ENCODE data around the gene PEX11A.
A peak's percentile ranks its signal among the peaks of the same experiment; 100 is the strongest.
"Not testable (repeated sequence)": the region's sequence is repeated elsewhere in the genome, so short reads cannot be mapped to it uniquely, and the experiment has no call there.

PEX11A gene

GRCh38 chr15:89695198-89695597 lies 4.6 kb upstream of the PEX11A start:
- H3K27ac ChIP-seq (ENCODE audit: low read depth, low read length, poor library complexity, severe bottlenecking) = no peak overlapping the region
- no peak overlapping the region for H2AFZ ChIP-seq (ENCODE audit: low read length)
- H3K9me2 ChIP-seq (ENCODE audit: low read depth, low read length) = no peaks in the 10 kb centered on the region; the same call in 1 of the 2 replicates
- no peak overlapping the region for H3K4me2 ChIP-seq (ENCODE audit: low read length)
- H3K9me3 ChIP-seq (ENCODE audit: low read length) = no peaks in the 10 kb centered on the region
- no peak overlapping the region for H3K4me3 ChIP-seq (ENCODE audit: low read depth, low read length, poor library complexity, severe bottlenecking)
- TF ChIP-seq EZH2 (IDR thresholded peaks at IDR 0.05; ENCODE audit: borderline replicate concordance, low read length) = no peak
- TF ChIP-seq, protein P1, sequence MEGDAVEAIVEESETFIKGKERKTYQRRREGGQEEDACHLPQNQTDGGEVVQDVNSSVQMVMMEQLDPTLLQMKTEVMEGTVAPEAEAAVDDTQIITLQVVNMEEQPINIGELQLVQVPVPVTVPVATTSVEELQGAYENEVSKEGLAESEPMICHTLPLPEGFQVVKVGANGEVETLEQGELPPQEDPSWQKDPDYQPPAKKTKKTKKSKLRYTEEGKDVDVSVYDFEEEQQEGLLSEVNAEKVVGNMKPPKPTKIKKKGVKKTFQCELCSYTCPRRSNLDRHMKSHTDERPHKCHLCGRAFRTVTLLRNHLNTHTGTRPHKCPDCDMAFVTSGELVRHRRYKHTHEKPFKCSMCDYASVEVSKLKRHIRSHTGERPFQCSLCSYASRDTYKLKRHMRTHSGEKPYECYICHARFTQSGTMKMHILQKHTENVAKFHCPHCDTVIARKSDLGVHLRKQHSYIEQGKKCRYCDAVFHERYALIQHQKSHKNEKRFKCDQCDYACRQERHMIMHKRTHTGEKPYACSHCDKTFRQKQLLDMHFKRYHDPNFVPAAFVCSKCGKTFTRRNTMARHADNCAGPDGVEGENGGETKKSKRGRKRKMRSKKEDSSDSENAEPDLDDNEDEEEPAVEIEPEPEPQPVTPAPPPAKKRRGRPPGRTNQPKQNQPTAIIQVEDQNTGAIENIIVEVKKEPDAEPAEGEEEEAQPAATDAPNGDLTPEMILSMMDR (IDR thresholded peaks at IDR 0.05; ENCODE audit: low read length) = no peak
- H4K20me1 ChIP-seq (ENCODE audit: insufficient read depth, low read length) = no peaks in the 10 kb centered on the region
- H3K27me3 ChIP-seq (ENCODE audit: insufficient read depth, low read length) = no peaks in the 10 kb centered on the region; the same call in 1 of the 2 replicates
- H3K9ac ChIP-seq (ENCODE audit: low read length) = no peak overlapping the region
- H3K79me2 ChIP-seq (ENCODE audit: insufficient read depth, low read length) = no peaks in the 10 kb centered on the region
- H3K36me3 ChIP-seq (ENCODE audit: insufficient read depth, low read length) = no peaks in the 10 kb centered on the region
- no peaks in the 10 kb centered on the region for H3F3A ChIP-seq (ENCODE audit: insufficient read depth, low read length)
- H3K4me1 ChIP-seq (ENCODE audit: insufficient read depth, low read length, severe bottlenecking) = peaks cover 6% of the 10 kb centered on the region

DNA sequence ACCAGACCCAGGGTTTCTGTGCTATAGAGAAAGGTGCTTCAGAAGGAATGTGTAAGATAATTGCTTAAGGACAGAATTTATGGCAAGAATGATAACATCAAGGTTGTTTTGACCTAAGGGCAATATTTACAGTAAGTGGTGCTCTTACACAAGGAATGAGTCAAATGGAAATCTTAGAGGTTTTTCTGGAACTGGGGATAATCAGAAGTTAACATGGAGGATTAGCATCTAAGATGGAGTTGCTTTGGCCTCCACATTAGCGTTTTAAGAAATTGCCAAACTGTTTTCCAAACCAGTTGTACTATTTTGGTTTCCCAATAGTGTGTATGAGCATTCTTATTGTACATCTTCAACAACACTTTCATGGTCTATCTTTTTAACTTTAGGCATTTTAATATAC lies 3.1 kb upstream of the PEX11A start:
- Histone ChIP-seq H2AFZ (ENCODE audit: low read length) (no peak overlapping the region), H3K27me3 (ENCODE audit: insufficient read depth, low read length) (no peaks in the 10 kb centered on the region; the same call in 1 of the 2 replicates), H3K36me3 (ENCODE audit: insufficient read depth, low read length) (no peaks in the 10 kb centered on the region), H4K20me1 (ENCODE audit: insufficient read depth, low read length) (no peaks in the 10 kb centered on the region), H3K9me2 (ENCODE audit: low read depth, low read length) (no peaks in the 10 kb centered on the region), H3K79me2 (ENCODE audit: insufficient read depth, low read length) (no peaks in the 10 kb centered on the region), H3K4me3 (ENCODE audit: low read depth, low read length, poor library complexity, severe bottlenecking) (no peak overlapping the region), H3K27ac (ENCODE audit: low read depth, low read length, poor library complexity, severe bottlenecking) (no peak overlapping the region), H3K4me2 (ENCODE audit: low read length) (no peak overlapping the region), H3F3A (ENCODE audit: insufficient read depth, low read length) (no peaks in the 10 kb centered on the region), H3K9me3 (ENCODE audit: low read length) (no peaks in the 10 kb centered on the region), H3K9ac (ENCODE audit: low read length) (no peak overlapping the region), H3K4me1 (ENCODE audit: insufficient read depth, low read length, severe bottlenecking) (peaks cover 6% of the 10 kb centered on the region)
- TF ChIP-seq EZH2 (IDR thresholded peaks at IDR 0.05; ENCODE audit: borderline replicate concordance, low read length) = no peak
- TF ChIP-seq, protein P1 (IDR thresholded peaks at IDR 0.05; ENCODE audit: low read length) = no peak

DNA sequence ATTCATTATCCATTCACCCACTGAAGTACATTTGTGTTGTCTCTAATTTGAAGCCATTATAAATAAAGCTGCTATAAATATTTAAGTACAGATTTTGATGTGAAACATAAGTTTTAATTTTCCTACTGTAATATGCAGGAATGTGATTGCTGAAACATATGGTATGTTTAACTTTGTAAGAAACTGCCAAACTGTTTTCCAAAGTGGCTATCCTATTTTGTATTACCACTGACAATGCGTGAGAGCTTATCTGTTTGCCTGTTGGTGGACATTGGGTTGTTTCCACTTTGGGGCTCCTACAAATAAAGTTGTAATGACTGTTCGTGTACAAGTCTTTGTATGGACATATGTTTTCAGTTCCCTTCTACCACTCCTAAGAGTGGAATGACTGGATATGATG lies 2.5 kb upstream of the PEX11A start:
- Histone ChIP-seq H3K9ac (ENCODE audit: low read length) (no peak overlapping the region), H3K9me3 (ENCODE audit: low read length) (no peaks in the 10 kb centered on the region), H3K27me3 (ENCODE audit: insufficient read depth, low read length) (no peaks in the 10 kb centered on the region; the same call in 1 of the 2 replicates), H3K4me2 (ENCODE audit: low read length) (no peak overlapping the region), H3K9me2 (ENCODE audit: low read depth, low read length) (no peaks in the 10 kb centered on the region), H3K27ac (ENCODE audit: low read depth, low read length, poor library complexity, severe bottlenecking) (no peak overlapping the region), H3K4me1 (ENCODE audit: insufficient read depth, low read length, severe bottlenecking) (peaks cover 6% of the 10 kb centered on the region), H2AFZ (ENCODE audit: low read length) (no peak overlapping the region), H4K20me1 (ENCODE audit: insufficient read depth, low read length) (no peaks in the 10 kb centered on the region), H3K79me2 (ENCODE audit: insufficient read depth, low read length) (no peaks in the 10 kb centered on the region), H3F3A (ENCODE audit: insufficient read depth, low read length) (no peaks in the 10 kb centered on the region), H3K36me3 (ENCODE audit: insufficient read depth, low read length) (no peaks in the 10 kb centered on the region), H3K4me3 (ENCODE audit: low read depth, low read length, poor library complexity, severe bottlenecking) (no peak overlapping the region)
- TF ChIP-seq, protein P1 (IDR thresholded peaks at IDR 0.05; ENCODE audit: low read length) = no peak
- no peak for TF ChIP-seq EZH2 (IDR thresholded peaks at IDR 0.05; ENCODE audit: borderline replicate concordance, low read length)

- not testable (repeated sequence) for H3K27ac ChIP-seq (ENCODE audit: low read depth, low read length, poor library complexity, severe bottlenecking); H3K27me3 ChIP-seq (ENCODE audit: insufficient read depth, low read length); H3K9me3 ChIP-seq (ENCODE audit: low read length); H4K20me1 ChIP-seq (ENCODE audit: insufficient read depth, low read length); H3K79me2 ChIP-seq (ENCODE audit: insufficient read depth, low read length); H2AFZ ChIP-seq (ENCODE audit: low read length); H3K4me1 ChIP-seq (ENCODE audit: insufficient read depth, low read length, severe bottlenecking); H3K9me2 ChIP-seq (ENCODE audit: low read depth, low read length); H3K9ac ChIP-seq (ENCODE audit: low read length); H3K36me3 ChIP-seq (ENCODE audit: insufficient read depth, low read length); H3F3A ChIP-seq (ENCODE audit: insufficient read depth, low read length)
- Histone ChIP-seq H3K4me3 (ENCODE audit: low read depth, low read length, poor library complexity, severe bottlenecking) (peak overlapping the region; percentile 73), H3K4me2 (ENCODE audit: low read length) (peak overlapping the region; percentile 72)
These were observed 651 bp downstream of the PEX11A start for GRCh38 chr15:89689930-89690275.

Data from OCI-LY1 (cell line).